NB4 (cell line): Measurements from ENCODE around the gene ARL5C.

Source experiments
- POLR2A ChIP-seq: IDR thresholded peaks from 2 replicates; pipeline ENCODE4 v1.6.1; 2011; ENCODE audit warnings: mild to moderate bottlenecking; ENCODE audit not compliant: insufficient read length; ENCODE audit errors: extremely low read depth
- TF ChIP-seq, protein P1 (sequence below): IDR thresholded peaks from one replicate; pipeline ENCODE4 v1.5.1; 2012; ENCODE audit warnings: low read depth, low read length

DNA sequence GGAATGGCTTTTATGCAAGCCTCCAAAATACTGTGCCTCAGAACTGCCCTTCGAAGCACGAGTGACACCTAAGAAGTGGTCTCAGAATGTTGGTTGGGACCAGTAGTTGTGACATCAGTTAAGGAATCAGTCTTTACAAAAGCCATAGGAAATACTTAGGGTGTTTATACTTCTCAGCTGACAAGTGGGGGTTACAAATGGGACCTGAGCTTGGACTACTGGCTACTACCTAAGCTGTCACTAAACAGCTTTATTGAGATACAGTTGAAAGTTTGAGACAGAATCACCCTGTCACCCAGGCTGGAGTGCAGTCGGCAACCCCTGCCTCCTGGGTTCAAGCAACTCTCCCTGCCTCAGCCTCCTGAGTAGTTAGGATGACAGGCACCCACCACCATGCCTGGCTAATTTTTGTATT lies 39.2 kb upstream of the ARL5C start:
- TF ChIP-seq, protein P1, sequence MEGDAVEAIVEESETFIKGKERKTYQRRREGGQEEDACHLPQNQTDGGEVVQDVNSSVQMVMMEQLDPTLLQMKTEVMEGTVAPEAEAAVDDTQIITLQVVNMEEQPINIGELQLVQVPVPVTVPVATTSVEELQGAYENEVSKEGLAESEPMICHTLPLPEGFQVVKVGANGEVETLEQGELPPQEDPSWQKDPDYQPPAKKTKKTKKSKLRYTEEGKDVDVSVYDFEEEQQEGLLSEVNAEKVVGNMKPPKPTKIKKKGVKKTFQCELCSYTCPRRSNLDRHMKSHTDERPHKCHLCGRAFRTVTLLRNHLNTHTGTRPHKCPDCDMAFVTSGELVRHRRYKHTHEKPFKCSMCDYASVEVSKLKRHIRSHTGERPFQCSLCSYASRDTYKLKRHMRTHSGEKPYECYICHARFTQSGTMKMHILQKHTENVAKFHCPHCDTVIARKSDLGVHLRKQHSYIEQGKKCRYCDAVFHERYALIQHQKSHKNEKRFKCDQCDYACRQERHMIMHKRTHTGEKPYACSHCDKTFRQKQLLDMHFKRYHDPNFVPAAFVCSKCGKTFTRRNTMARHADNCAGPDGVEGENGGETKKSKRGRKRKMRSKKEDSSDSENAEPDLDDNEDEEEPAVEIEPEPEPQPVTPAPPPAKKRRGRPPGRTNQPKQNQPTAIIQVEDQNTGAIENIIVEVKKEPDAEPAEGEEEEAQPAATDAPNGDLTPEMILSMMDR: no peak
- TF ChIP-seq POLR2A: no peak
